CD1c-positive myeloid dendritic cell (primary cell): ENCODE data around the gene GPR108.
"Not testable (repeated sequence)": the region's sequence is repeated elsewhere in the genome, so short reads cannot be mapped to it uniquely, and the experiment has no call there.

Experiments
- DNase-seq: peaks from one replicate; pipeline ENCODE4 v3.0.0-alpha.2; 2016; ENCODE audit errors: extremely low spot score

The GPR108 gene

GRCh38 chr19:6720369-6721137, 16.8 kb downstream of the GPR108 start, which contains the start of gene C3:
C3 (minus strand) TSS chr19:6720650; CDS start chr19:6720589, 61 bp downstream.
- peak; percentile 54 for DNase-seq

- no peak for DNase-seq
Measured at GRCh38 chr19:6719992-6720368, 17.4 kb downstream of the GPR108 start.

- no peak for DNase-seq
Measured at GRCh38 chr19:6719540-6719861, 17.9 kb downstream of the GPR108 start.

- peak; percentile 39 for DNase-seq
Measured at GRCh38 chr19:6718741-6719539, 18.4 kb downstream of the GPR108 start.

GRCh38 chr19:6718111-6718740, 19.2 kb downstream of the GPR108 start:
- DNase-seq: no peak

GRCh38 chr19:6717441-6717971, 19.9 kb downstream of the GPR108 start:
- DNase-seq: no peak

GRCh38 chr19:6717036-6717435, 20.3 kb downstream of the GPR108 start:
- no peak for DNase-seq

- no peak for DNase-seq
Measured at GRCh38 chr19:6716610-6716970, 20.8 kb downstream of the GPR108 start.

GRCh38 chr19:6714749-6715555, 22.4 kb downstream of the GPR108 start:
- DNase-seq: no peak

GRCh38 chr19:6713773-6714692, 23.3 kb downstream of the GPR108 start:
- DNase-seq: no peak

- no peak for DNase-seq
Measured at GRCh38 chr19:6712692-6713670, 24.4 kb downstream of the GPR108 start.

- no peak for DNase-seq
Measured at GRCh38 chr19:6712231-6712630, 25.1 kb downstream of the GPR108 start.

GRCh38 chr19:6711605-6712004, 25.8 kb downstream of the GPR108 start:
- DNase-seq: no peak

GRCh38 chr19:6711078-6711361, 26.4 kb downstream of the GPR108 start:
- DNase-seq: no peak

- peak; percentile 48 for DNase-seq
Measured at GRCh38 chr19:6710273-6711077, 26.9 kb downstream of the GPR108 start.

GRCh38 chr19:6709549-6709948, 27.8 kb downstream of the GPR108 start:
- DNase-seq: no peak

- DNase-seq: not testable (repeated sequence)
Measured at GRCh38 chr19:6708913-6709312, 28.5 kb downstream of the GPR108 start.

- DNase-seq: no peak
Measured at GRCh38 chr19:6708346-6708745, 29.0 kb downstream of the GPR108 start.

GRCh38 chr19:6707658-6708018, 29.7 kb downstream of the GPR108 start:
- no peak for DNase-seq
